Caco-2 (cell line): ENCODE data around the gene MAP1B. TPM values are rescaled to one million over a fixed set of nuclear protein-coding genes. Genes with fewer than 3 reads are reported as not detected.
"Not testable (repeated sequence)": the region's sequence is repeated elsewhere in the genome, so short reads cannot be mapped to it uniquely, and the experiment has no call there.

Experiments
- BruUV-seq: library from RNA; stranded (reverse); fragments of 400-500 nt; replicated peaks from 2 replicates; lab custom pipeline; 2021; lab: Mats Ljungman, UMichigan
- CTCF ChIA-PET: fragments of 300-600 bp; sonication (Branson Sonifier 250); formaldehyde crosslinking; loops from one replicate; lab custom pipeline; 2022; ENCODE audit warnings: antibody characterized with exemption; lab: Charles Lee
- POLR2A ChIA-PET: fragments of 300-600 bp; sonication (Branson Sonifier 250); formaldehyde crosslinking; loops from one replicate; lab custom pipeline; 2022; ENCODE audit warnings: antibody characterized with exemption; lab: Charles Lee
- DNase-seq, 2 experiments: peaks; one replicate each; pipeline versions ENCODE4 v3.0.0 to v3.0.0-alpha.2; 2020 to 2022
- H3K27me3 ChIP-seq: replicated peaks from 2 replicates; pipeline ENCODE4 v1.6.0; 2011; ENCODE audit warnings: low read length; ENCODE audit not compliant: control insufficient read depth, insufficient read depth
- H3K36me3 ChIP-seq: 2 replicates; pipeline ENCODE4 v1.5.1; 2011; ENCODE audit warnings: low read length; ENCODE audit not compliant: control insufficient read depth, insufficient read depth
- H3K4me1 ChIP-seq: fragments of 250-450 bp; sonication (Bioruptor Pico); 2 replicates; pipeline ENCODE4 v1.5.1; 2020; ENCODE audit warnings: mild to moderate bottlenecking
- H3K4me3 ChIP-seq: 2 replicates; pipeline ENCODE4 v1.5.1; 2011; ENCODE audit warnings: low read depth, mild to moderate bottlenecking, control low read depth, low read length
- H3K9me3 ChIP-seq: fragments of 250-450 bp; sonication (Bioruptor Pico); 2 replicates; pipeline ENCODE4 v1.5.1; 2020; ENCODE audit warnings: mild to moderate bottlenecking, moderate library complexity
- H3K27ac Mint-ChIP-seq: one replicate; pipeline ENCODE4 v1.8.0; 2022; ENCODE audit warnings: mixed read lengths; ENCODE audit not compliant: unreplicated experiment
- H3K27me3 Mint-ChIP-seq: one replicate; pipeline ENCODE4 v1.8.0; 2022; ENCODE audit warnings: mixed read lengths; ENCODE audit not compliant: insufficient read depth, unreplicated experiment
- H3K36me3 Mint-ChIP-seq: one replicate; pipeline ENCODE4 v1.8.0; 2022; ENCODE audit warnings: mild to moderate bottlenecking, mixed read lengths; ENCODE audit not compliant: insufficient read depth, unreplicated experiment
- H3K4me1 Mint-ChIP-seq: one replicate; pipeline ENCODE4 v1.8.0; 2022; ENCODE audit warnings: low read depth, mixed read lengths; ENCODE audit not compliant: unreplicated experiment
- H3K4me3 Mint-ChIP-seq: one replicate; pipeline ENCODE4 v1.8.0; 2022; ENCODE audit warnings: mild to moderate bottlenecking, moderate library complexity, mixed read lengths; ENCODE audit not compliant: unreplicated experiment
- H3K9me3 Mint-ChIP-seq: one replicate; pipeline ENCODE4 v1.8.0; 2022; ENCODE audit warnings: mixed read lengths; ENCODE audit not compliant: unreplicated experiment
- intact Hi-C: fragments of 100-400 bp; cut with micrococcal nuclease; formaldehyde crosslinking; loops from one replicate; pipeline ENCODE4 v1.10.0; 2022; ENCODE audit not compliant: unreplicated experiment
- total RNA-seq: library from RNA; stranded (reverse); gene quantifications from 2 replicates; pipeline ENCODE4 v1.2.3, GENCODE V29; 2022
- TF ChIP-seq, protein P1 (sequence below), 2 experiments: fragments of 200-600 bp in 1 of 2; IDR thresholded peaks; 1 replicate in 1 of 2; 2 replicates in 1 of 2; pipeline versions ENCODE4 v1.5.1 to v1.8.0; 2011 to 2022; ENCODE audit warnings: antibody characterized with exemption in 1 of 2, control low read depth in 1 of 2, inconsistent platforms in 1 of 2, low read depth in 1 of 2, low read length in 1 of 2, mild to moderate bottlenecking in 1 of 2, moderate library complexity in 1 of 2; ENCODE audit not compliant: insufficient read depth in 1 of 2, severe bottlenecking in 1 of 2, unreplicated experiment in 1 of 2

MAP1B gene
- total RNA-seq, 1 experiment from 2014 or later: 0.66 TPM

DNA sequence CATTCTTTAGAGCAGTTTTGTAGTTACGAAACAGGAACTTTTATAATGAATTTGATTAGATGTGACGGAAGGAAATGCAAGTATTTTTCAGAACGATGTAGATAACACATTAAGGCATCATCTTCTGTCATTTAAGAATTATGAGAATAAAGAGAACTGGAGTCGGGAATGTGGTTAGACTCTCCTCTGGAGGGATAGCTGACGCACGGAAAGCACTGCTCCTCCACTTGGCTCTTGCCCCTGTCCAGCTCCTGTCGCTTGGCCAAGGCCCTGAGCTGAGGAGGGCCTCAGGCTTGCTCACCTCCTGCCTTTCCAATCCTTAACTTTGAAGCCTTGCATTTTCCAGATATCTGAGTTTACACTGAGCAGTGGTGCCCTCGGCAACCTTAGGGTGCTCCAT is 60.5 kb downstream of the MAP1B start:
- H3K9me3 ChIP-seq: no peaks in the 10 kb centered on the region
- H3K9me3 Mint-ChIP-seq: no peaks in the 10 kb centered on the region
- POLR2A ChIA-PET: no interaction called here
- no peak overlapping the region for H3K4me3 Mint-ChIP-seq
- CTCF ChIA-PET: no interaction called here
- TF ChIP-seq, protein P1, sequence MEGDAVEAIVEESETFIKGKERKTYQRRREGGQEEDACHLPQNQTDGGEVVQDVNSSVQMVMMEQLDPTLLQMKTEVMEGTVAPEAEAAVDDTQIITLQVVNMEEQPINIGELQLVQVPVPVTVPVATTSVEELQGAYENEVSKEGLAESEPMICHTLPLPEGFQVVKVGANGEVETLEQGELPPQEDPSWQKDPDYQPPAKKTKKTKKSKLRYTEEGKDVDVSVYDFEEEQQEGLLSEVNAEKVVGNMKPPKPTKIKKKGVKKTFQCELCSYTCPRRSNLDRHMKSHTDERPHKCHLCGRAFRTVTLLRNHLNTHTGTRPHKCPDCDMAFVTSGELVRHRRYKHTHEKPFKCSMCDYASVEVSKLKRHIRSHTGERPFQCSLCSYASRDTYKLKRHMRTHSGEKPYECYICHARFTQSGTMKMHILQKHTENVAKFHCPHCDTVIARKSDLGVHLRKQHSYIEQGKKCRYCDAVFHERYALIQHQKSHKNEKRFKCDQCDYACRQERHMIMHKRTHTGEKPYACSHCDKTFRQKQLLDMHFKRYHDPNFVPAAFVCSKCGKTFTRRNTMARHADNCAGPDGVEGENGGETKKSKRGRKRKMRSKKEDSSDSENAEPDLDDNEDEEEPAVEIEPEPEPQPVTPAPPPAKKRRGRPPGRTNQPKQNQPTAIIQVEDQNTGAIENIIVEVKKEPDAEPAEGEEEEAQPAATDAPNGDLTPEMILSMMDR (IDR thresholded peaks at IDR 0.05; ENCODE audit: insufficient read depth in 1 of 2, low read depth in 1 of 2, low read length in 1 of 2, severe bottlenecking in 1 of 2, unreplicated experiment in 1 of 2): no peak
- peaks cover 22% of the 10 kb centered on the region for H3K27me3 Mint-ChIP-seq
- H3K36me3 Mint-ChIP-seq: no peaks in the 10 kb centered on the region
- H3K36me3 ChIP-seq: no peaks in the 10 kb centered on the region
- no peak for DNase-seq
- no peaks in the 10 kb centered on the region for H3K4me1 ChIP-seq
- no TSS peak for BruUV-seq
- intact Hi-C loops: no loop called here
- H3K27ac Mint-ChIP-seq: no peak overlapping the region
- no peaks in the 10 kb centered on the region for H3K4me1 Mint-ChIP-seq
- no peaks in the 10 kb centered on the region; the same call in 1 of the 2 replicates for H3K27me3 ChIP-seq
- no peak overlapping the region for H3K4me3 ChIP-seq

DNA sequence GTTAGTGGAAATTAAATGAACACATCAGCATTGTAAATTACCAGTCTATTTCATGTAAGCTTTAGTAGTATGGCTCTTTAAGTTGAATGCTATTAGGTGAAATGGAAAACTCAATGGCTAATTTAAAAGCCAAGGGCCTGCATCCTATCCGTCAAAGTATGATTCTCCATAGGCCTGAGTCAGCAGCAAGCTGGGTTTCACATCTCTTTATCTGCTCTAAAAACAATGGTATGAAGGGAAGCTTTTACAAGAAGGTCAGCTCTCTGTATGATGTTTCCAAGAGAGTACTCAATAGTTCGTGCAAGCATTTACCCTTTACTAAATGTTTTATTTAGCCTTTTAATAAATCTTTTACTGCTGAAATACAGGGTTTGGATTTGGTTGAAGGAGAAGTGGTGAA is 62.8 kb downstream of the MAP1B start:
- intact Hi-C loops: no loop called here
- no peaks in the 10 kb centered on the region for H3K9me3 Mint-ChIP-seq
- TF ChIP-seq, protein P1 (IDR thresholded peaks at IDR 0.05; ENCODE audit: insufficient read depth in 1 of 2, low read depth in 1 of 2, low read length in 1 of 2, severe bottlenecking in 1 of 2, unreplicated experiment in 1 of 2): no peak
- Histone ChIP-seq H3K4me1 (no peaks in the 10 kb centered on the region), H3K9me3 (no peaks in the 10 kb centered on the region), H3K27me3 (no peaks in the 10 kb centered on the region; the same call in 1 of the 2 replicates), H3K36me3 (no peaks in the 10 kb centered on the region), H3K4me3 (no peak overlapping the region)
- no peak overlapping the region for H3K27ac Mint-ChIP-seq
- DNase-seq: no peak
- no peaks in the 10 kb centered on the region for H3K4me1 Mint-ChIP-seq
- CTCF ChIA-PET: no interaction called here
- no peak overlapping the region for H3K4me3 Mint-ChIP-seq
- POLR2A ChIA-PET: no interaction called here
- H3K27me3 Mint-ChIP-seq: peaks cover 28% of the 10 kb centered on the region
- no peaks in the 10 kb centered on the region for H3K36me3 Mint-ChIP-seq
- no TSS peak for BruUV-seq

DNA sequence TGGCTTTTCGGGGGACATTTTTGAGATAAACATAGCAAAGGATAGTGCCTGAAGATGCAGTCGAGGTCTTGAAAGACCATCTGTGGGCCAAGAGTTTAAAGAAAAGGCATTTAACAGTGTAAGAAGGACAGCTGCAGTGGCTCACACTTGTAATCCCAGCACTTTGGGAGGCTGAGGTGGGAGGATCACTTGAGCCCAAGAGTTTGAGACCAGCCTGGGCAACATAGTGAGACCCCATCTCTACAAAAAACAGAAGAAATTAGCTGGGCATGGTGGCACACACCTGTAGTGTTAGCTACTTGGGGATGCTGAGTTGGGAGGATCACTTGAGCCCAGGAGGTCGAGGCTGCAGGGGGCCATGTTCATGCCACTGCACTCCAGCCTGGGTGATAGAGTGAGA is 63.9 kb downstream of the MAP1B start:
- H3K27ac Mint-ChIP-seq, BruUV-seq, H3K36me3 ChIP-seq, DNase-seq, H3K9me3 Mint-ChIP-seq, H3K27me3 ChIP-seq, H3K4me3 Mint-ChIP-seq, H3K4me1 Mint-ChIP-seq, H3K9me3 ChIP-seq, intact Hi-C loops, CTCF ChIA-PET, H3K4me1 ChIP-seq, H3K4me3 ChIP-seq, POLR2A ChIA-PET, H3K36me3 Mint-ChIP-seq: not testable (repeated sequence)
- H3K27me3 Mint-ChIP-seq: peaks cover 37% of the 10 kb centered on the region

DNA sequence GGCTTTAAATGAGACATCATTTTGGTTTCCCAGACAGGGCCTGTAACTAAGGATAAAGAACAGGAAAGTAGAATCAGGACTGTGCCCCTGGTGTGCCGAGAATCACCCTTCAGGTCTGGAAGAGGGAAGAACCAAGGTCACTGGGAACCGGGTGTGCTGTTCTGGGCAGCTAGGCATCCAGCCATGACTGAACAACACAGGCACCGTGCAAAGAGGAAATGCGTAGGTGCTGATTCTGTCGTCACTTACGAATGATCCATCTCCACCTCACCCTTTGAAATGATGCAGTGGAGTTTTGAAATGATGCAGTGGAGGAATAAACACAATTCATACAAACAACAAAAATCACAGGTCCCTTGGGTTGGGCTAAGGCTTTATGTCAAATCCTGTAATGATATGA is 64.4 kb downstream of the MAP1B start:
- Histone ChIP-seq H3K27me3 (no peaks in the 10 kb centered on the region), H3K9me3 (no peaks in the 10 kb centered on the region), H3K36me3 (no peaks in the 10 kb centered on the region), H3K4me1 (no peaks in the 10 kb centered on the region), H3K4me3 (no peak overlapping the region)
- intact Hi-C loops: no loop called here
- no peaks in the 10 kb centered on the region for H3K9me3 Mint-ChIP-seq
- no TSS peak for BruUV-seq
- peaks cover 35% of the 10 kb centered on the region for H3K27me3 Mint-ChIP-seq
- ChIA-PET CTCF (no interaction called here), POLR2A (no interaction called here)
- H3K36me3 Mint-ChIP-seq: no peaks in the 10 kb centered on the region
- no peaks in the 10 kb centered on the region for H3K4me1 Mint-ChIP-seq
- no peak for DNase-seq
- no peak overlapping the region for H3K4me3 Mint-ChIP-seq
- no peak overlapping the region for H3K27ac Mint-ChIP-seq
- TF ChIP-seq, protein P1 (IDR thresholded peaks at IDR 0.05; ENCODE audit: insufficient read depth in 1 of 2, low read depth in 1 of 2, low read length in 1 of 2, severe bottlenecking in 1 of 2, unreplicated experiment in 1 of 2): no peak
